ENCODE results near the gene FMN1. TPM values are rescaled to one million over a fixed set of nuclear protein-coding genes. Genes with fewer than 3 reads are reported as not detected.
A peak's percentile ranks its signal among the peaks of the same experiment; 100 is the strongest.

Gene FMN1
- total RNA-seq, 4 donors from 2014 or later, result 5.1 to 13.3 (median 9.0) TPM

- H3K36me3 ChIP-seq, result no peaks in the 10 kb centered on the region
- no peak for ATAC-seq
- H3K9me3 ChIP-seq, result no peaks in the 10 kb centered on the region
- H3K4me3 ChIP-seq, result no peak overlapping the region
- H3K4me1 ChIP-seq, result peaks cover 0 to 9% (median 3%) of the 10 kb centered on the region in 3 donors
- no peaks in the 10 kb centered on the region for H3K27me3 ChIP-seq
- WGBS, 2 donors (ENCODE audit: low coverage in 1 of 2), result 18 to 44% methylated on average over 2 of the region's 2 CpGs
- no peak overlapping the region for H3K27ac ChIP-seq
- TF ChIP-seq EP300 (IDR thresholded peaks at IDR 0.05) (no peak), POLR2AphosphoS5 (IDR thresholded peaks at IDR 0.05) (no peak), POLR2A (IDR thresholded peaks at IDR 0.05) (no peak)
Observed at GRCh38 chr15:33026614-33027013, 167.9 kb downstream of the FMN1 start.

DNA sequence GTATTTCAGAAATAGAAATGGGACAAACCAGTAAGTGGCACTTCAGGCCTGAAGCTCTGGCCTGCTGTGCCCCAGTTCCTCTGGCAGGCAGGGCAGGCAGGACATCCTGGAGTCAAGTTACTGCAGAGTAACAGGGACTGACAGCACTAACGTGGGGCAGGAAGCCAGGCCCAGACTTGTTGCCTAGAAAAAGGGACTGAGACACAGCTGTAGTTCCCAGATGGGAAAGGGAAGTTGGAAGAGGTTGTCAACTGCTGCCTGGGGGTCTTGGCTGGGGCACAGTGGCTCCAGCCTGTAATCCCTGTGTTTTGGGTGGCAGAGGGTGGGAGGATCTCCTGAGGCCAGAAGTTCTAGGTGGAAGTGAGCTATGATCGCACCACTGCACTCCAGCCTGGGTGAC is 171.9 kb downstream of the FMN1 start:
- ATAC-seq, result no peak

GRCh38 chr15:33021806-33022389 is 172.6 kb downstream of the FMN1 start:
- H3K9me3 ChIP-seq, result no peaks in the 10 kb centered on the region
- no peak overlapping the region for H3K4me3 ChIP-seq
- H3K4me1 ChIP-seq, result peaks cover 0 to 9% (median 3%) of the 10 kb centered on the region in 3 donors
- H3K36me3 ChIP-seq, result no peaks in the 10 kb centered on the region
- no peak for TF ChIP-seq EP300 (IDR thresholded peaks at IDR 0.05)
- TF ChIP-seq POLR2AphosphoS5 (IDR thresholded peaks at IDR 0.05), result no peak
- TF ChIP-seq POLR2A (IDR thresholded peaks at IDR 0.05), result no peak
- TF ChIP-seq CTCF (IDR thresholded peaks at IDR 0.05), result peak; percentile 42 to 59 (median 54)
- 19 to 30% methylated on average over 4 of the region's 4 CpGs for WGBS, 2 donors (ENCODE audit: low coverage in 1 of 2)
- no peak overlapping the region for H3K27ac ChIP-seq
- no peak for ATAC-seq
- no peaks in the 10 kb centered on the region for H3K27me3 ChIP-seq

More for the DNA sequence above, 171.9 kb downstream of the FMN1 start:
- WGBS, 2 donors (ENCODE audit: low coverage in 1 of 2), result 0 to 11% methylated on average over 1 of the region's 2 CpGs
- peaks cover 0 to 9% (median 3%) of the 10 kb centered on the region in 3 donors for H3K4me1 ChIP-seq
- no peaks in the 10 kb centered on the region for H3K9me3 ChIP-seq
- H3K36me3 ChIP-seq, result no peaks in the 10 kb centered on the region
- H3K4me3 ChIP-seq, result no peak overlapping the region
- no peak overlapping the region for H3K27ac ChIP-seq
- TF ChIP-seq POLR2AphosphoS5 (IDR thresholded peaks at IDR 0.05), result no peak
- no peak for TF ChIP-seq POLR2A (IDR thresholded peaks at IDR 0.05)
- TF ChIP-seq EP300 (IDR thresholded peaks at IDR 0.05), result no peak
- TF ChIP-seq CTCF (IDR thresholded peaks at IDR 0.05), result no peak
- H3K27me3 ChIP-seq, result no peaks in the 10 kb centered on the region

DNA sequence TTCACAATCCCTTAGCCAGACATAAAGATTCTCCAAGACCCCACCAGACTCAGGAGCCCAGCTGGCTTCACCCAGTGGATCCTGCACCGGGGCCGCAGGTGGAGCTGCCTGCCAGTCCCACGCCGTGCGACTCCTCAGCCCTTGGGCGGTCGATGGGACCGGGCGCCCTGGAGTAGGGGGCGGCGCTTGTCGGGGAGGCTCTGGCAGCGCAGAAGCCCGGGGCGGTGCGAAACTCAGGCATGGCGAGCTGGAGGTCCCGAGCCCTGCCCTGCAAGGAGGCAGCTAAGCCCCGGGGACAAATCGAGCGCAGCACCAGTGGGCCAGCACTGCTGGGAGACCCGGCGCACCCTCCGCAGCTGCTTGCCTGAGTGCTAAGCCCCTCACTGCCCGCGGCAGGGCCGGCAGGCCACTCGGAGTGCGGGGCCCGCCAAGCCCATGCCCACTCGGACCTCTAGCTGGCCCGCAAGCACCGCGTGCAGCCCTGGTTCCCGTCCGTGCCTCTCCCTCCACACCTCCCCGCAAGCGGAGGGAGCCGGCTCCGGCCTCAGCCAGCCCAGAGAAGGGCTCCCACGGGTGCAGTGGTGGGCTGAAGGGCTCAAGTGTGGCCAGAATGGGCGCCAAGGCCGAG is 175.0 kb downstream of the FMN1 start:
- no peak for TF ChIP-seq CTCF (IDR thresholded peaks at IDR 0.05)
- no peak for TF ChIP-seq EP300 (IDR thresholded peaks at IDR 0.05)
- TF ChIP-seq POLR2A (IDR thresholded peaks at IDR 0.05), result no peak
- no peak for TF ChIP-seq POLR2AphosphoS5 (IDR thresholded peaks at IDR 0.05)
- no peak overlapping the region for H3K4me3 ChIP-seq
- ATAC-seq, result no peak
- H3K27ac ChIP-seq, result no peak overlapping the region
- H3K36me3 ChIP-seq, result no peaks in the 10 kb centered on the region
- WGBS, 2 donors (ENCODE audit: low coverage in 1 of 2), result no CpG with 5 or more reads among the region's 43 CpGs
- no peaks in the 10 kb centered on the region for H3K27me3 ChIP-seq
- H3K9me3 ChIP-seq, result no peaks in the 10 kb centered on the region
- H3K4me1 ChIP-seq, result peaks cover 0 to 9% (median 3%) of the 10 kb centered on the region in 3 donors

DNA sequence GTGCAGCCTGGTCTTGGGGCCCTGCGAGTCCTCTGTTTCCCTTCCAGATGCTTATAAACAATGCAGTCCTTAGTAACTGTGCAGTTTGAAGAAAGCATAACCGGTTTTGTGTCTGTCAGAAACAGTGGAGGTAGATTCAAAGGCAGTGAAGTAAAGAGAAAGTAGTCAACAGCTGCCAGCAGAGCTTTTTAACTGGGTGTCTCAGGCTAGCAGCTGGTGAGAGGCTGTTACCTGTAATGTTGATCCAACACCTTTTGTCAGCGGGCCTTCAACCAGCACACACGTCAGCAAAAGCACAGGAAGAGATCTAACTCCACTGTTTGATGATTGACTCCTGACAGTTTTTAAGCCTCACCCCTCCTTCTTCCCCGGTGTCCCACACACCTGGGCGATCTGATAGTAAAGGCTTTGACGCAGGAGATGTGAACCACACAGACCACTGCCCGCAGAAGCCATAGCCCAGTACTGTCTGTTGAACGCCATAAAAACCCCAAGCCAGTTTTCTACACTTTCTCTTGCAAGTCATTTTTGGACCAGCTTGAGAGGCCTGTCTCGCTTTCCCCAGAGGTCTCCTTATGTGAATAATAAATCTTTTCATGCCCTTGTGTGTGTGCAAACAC is 178.0 kb downstream of the FMN1 start:
- WGBS, 2 donors (ENCODE audit: low coverage in 1 of 2), result 84 to 87% methylated on average over 3 to 10 of the region's 10 CpGs
- Histone ChIP-seq H3K27ac (no peak overlapping the region), H3K36me3 (no peaks in the 10 kb centered on the region), H3K4me1 (no peaks in the 10 kb centered on the region), H3K9me3 (no peaks in the 10 kb centered on the region), H3K4me3 (no peak overlapping the region), H3K27me3 (no peaks in the 10 kb centered on the region)
- TF ChIP-seq CTCF (IDR thresholded peaks at IDR 0.05) (no peak), EP300 (IDR thresholded peaks at IDR 0.05) (no peak), POLR2AphosphoS5 (IDR thresholded peaks at IDR 0.05) (no peak), POLR2A (IDR thresholded peaks at IDR 0.05) (no peak)
- no peak for ATAC-seq
